NT2/D1 (cell line): ENCODE measurements around the gene UTP4.

ENCODE experiments used
- SUZ12 ChIP-seq: IDR thresholded peaks from 2 replicates; pipeline ENCODE4 v1.6.1; 2011; ENCODE audit not compliant: insufficient read length, insufficient read depth; ENCODE audit errors: extremely low read depth
- YY1 ChIP-seq: IDR thresholded peaks from 2 replicates; pipeline ENCODE4 v1.6.1; 2011; ENCODE audit not compliant: insufficient read length, insufficient read depth

- no peak for TF ChIP-seq YY1
- TF ChIP-seq SUZ12: no peak
Observed at GRCh38 chr16:69127966-69128510, 4.4 kb upstream of the UTP4 start.
